Uterus (tissue), 2 donors: Measurements from ENCODE around the gene TMF1.

ENCODE experiments used
- CTCF ChIP-seq, 4 experiments: fragments of 200-600 bp in 2 of 4; fragments of 450-650 bp in 2 of 4; sonication (generic) in 2 of 4; IDR thresholded peaks; one replicate each; pipeline ENCODE4 v1.5.1; 2016 to 2019; ENCODE audit warnings: antibody characterized with exemption in 4 of 4, mild to moderate bottlenecking in 2 of 4, moderate library complexity in 1 of 4
- POLR2A ChIP-seq, 2 donors: fragments of 450-650 bp; IDR thresholded peaks; one replicate each; pipeline ENCODE4 v1.6.1; 2016; ENCODE audit warnings: antibody characterized with exemption in 2 of 2, mild to moderate bottlenecking in 1 of 2, moderate library complexity in 1 of 2

- peak; percentile 44 to 67 (median 60) for TF ChIP-seq CTCF (IDR thresholded peaks at IDR 0.05)
- peak; percentile 26 to 65 for TF ChIP-seq POLR2A (IDR thresholded peaks at IDR 0.05)
These were observed 38.7 kb downstream of the TMF1 start, which contains the start of gene EOGT for GRCh38 chr3:69013253-69014021.
